Endothelial cell of hepatic sinusoid (primary cell): ENCODE measurements around the gene CRTAP.
"Not testable (repeated sequence)": the region's sequence is repeated elsewhere in the genome, so short reads cannot be mapped to it uniquely, and the experiment has no call there.

Experiments
- in situ Hi-C: cut with HindIII; loops from 2 replicates; pipeline ENCODE4 v1.10.0; 2017; ENCODE audit warnings: low sequenced_read_pairs

Gene CRTAP

DNA sequence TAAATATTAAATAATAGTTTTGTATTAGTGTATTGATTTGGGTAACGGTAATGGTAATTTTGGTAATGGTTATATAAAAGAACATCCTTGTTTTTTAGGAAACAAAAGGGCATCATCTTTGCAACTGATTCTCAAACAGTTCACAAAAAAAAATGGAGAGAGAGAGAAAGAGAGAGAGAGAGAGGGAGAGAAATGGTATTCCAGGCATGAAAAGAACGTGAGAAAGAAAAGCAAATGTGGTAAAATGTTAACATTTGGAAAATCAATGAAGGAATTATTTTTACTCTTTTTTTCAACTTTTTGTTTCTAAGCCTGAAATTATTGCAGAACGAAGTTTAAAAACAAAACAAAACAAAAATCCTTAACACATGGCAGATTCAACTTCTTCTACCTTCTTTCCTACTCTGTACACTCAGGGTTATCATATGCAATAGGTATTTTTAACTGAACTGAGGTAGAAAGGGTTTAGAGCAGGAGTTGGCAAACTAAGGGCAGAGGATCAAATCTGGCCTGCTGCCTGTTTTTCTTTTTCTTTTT, 14.6 kb upstream of the CRTAP start:
- in situ Hi-C loops = no loop called here

DNA sequence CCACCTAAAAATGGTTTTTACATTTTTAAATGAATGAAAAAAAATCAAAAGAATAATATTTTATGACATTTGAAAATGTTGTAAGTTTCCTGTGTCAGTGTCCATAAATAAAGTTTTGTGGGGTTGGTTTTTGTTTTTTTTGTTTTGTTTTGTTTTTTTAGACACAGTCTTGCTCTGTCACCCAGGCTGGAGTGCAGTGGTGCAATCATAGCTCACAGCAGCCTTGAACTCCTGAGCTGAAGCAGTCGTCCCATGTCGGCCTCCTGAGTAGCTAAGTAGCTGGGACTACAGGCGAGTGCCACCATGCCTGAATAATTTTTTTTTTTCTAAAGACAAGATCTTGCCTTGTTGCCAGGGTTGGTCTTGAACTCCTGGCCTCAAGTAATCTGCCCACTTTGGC, 14.1 kb upstream of the CRTAP start:
- in situ Hi-C loops = no loop called here

DNA sequence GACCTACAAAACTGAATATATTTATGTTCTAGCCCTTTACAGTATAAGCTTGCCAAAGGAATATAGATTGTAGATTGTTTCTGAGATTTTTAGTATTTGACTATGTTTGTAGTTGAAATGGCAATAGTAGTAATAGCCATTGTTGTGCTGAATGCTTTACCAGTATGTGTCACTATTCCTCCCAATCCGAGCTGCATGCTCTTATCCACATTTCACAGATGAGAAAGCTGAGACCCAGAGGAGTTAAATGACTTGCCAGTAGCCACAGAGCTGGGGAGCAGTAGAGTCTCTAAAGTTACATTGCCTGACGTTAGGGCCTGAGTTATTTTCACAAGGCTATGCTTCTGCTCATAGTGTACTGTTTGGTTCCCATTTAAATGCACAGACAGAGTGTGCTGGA, 13.6 kb upstream of the CRTAP start:
- in situ Hi-C loops = no loop called here

DNA sequence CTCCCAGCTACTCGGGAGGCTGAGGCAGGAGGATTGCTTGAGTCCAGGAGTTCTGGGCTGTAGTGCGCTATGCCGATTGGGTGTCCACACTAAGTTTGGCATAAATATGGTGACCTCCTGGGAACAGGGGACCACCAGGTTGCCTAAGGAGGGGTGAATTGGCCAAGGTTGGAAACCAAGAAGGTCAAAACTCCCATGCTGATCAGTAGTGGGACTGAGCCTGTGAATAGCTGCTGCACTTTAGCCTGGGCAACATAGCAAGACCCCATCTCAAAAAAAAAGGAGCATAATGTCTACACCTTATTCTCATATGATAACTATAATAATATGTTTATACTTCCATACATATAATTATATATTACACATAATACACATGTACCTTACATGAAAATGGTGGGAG, 10.8 kb upstream of the CRTAP start:
- in situ Hi-C loops = no loop called here

DNA sequence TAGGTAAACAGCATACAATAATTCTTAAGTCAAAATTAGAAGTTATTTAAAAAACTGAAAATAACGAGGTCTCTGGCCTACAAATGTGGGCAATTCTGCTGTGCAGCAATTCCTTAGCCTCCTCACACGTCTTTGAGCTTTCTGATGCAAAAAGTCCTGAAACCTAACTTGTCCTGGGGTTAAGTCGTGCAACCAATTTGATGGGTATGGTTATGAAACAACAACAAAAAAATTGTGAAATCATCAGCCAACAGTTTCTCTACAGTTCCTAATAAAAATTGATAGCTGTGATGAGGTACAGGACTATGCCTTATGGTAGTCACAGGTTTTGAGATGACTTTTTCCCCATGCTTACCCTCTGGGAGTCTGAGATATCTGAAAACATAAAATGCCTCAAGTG, 10.3 kb upstream of the CRTAP start:
- in situ Hi-C loops = no loop called here

DNA sequence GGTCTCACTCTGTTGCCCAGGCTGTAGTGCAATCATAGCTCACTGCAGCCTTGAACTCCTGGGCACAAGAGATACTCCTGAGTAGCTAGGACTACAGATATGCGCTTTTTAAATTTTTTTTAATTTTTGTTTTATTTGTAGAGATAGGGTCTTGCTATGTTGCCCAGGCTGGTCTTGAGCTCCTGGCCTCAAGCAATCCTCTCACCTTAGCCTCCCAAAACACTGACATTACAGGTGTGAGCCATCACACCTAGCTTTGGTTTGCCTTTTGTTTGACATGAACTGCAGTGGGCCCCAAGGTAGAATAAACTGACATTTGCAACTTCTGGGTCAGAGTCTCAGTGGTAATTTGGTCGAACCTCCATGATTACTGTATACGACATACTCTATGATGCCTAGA, 9.0 kb upstream of the CRTAP start:
- in situ Hi-C loops = no loop called here

DNA sequence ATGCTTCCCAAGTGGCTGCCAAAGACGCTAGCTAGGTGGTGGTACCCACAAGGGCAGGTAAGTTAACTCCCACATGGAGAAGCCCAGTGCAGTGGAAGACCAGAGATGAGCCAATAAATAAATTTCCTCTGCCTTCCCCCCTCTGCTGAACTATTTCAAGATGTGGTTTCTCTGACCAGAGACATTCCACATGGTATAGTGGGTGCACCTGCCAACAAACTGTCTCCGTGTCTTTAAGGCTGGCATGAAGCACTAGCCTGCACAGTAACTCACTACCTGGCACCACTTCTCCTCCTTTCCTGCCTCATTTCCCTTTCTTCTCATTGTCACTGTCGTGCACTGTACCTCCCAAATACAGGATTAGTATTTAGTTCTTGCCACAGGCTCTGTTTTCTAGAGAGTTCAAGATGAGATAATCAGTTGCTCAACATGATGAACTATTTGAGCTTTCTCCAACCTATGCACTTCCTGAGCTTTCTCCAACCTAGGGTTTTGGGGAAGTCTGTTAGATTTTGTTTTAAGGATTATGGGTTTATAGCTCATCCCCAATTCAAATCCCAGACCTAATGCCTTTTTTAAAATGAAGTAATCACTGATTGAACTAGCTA, 8.4 kb upstream of the CRTAP start:
- in situ Hi-C loops = no loop called here

DNA sequence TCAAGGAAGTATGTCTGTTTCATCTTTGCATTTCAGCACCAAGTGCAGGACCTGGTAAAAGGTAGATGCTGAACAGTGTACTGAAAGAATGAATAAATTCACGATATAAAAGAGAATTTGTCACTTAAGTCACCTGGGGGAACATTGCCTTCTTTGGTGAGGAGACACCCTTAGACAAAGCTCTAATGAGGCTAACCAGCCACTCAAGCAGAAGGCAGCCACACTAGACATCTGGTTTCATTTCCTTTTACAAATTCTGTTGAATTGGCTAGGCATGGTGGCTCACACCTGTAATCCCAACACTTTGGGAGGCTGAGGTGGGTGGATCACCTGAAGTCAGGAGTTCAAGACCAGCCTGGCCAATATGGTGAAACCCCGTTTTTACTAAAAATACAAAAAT, 7.0 kb upstream of the CRTAP start:
- in situ Hi-C loops = not testable (repeated sequence)

DNA sequence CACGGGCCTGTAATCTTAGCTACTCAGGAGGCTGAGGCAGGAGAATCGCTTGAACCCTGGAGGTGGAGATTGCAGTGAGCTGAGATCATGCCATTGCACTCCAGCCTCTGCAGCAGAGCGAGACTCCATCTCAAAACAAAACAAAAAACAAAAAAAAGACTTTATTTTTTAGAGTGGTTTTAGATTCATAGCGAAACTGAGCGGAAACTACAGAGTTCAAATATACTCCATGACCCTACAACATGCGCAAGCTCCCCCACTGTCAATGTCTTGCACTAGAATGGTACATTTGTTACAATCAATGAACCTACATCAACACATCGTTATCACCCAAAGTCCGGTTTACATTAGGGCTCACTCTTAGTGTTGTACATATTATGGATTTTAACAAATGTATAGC, 2.2 kb upstream of the CRTAP start:
- in situ Hi-C loops = no loop called here

DNA sequence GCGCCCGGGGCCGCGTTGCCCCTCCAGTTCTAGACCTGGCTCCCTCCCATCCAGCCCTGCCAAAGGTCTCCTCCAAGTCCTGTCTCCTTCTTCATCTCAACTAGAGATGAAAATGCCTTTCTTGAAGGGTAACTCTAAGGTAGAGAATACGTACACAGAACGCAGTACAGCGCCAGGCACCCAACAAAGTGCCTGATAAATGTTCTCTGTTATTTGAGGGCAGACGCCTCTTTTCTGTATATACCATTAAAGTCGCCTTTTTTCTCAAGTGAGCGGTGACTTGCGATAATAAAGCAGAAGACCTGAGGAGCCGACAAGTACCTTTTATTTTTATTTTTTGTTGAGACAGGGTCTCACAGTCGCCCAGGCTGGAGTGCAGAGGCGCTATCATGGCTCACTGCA, 809 bp downstream of the CRTAP start:
- in situ Hi-C loops = no loop called here

DNA sequence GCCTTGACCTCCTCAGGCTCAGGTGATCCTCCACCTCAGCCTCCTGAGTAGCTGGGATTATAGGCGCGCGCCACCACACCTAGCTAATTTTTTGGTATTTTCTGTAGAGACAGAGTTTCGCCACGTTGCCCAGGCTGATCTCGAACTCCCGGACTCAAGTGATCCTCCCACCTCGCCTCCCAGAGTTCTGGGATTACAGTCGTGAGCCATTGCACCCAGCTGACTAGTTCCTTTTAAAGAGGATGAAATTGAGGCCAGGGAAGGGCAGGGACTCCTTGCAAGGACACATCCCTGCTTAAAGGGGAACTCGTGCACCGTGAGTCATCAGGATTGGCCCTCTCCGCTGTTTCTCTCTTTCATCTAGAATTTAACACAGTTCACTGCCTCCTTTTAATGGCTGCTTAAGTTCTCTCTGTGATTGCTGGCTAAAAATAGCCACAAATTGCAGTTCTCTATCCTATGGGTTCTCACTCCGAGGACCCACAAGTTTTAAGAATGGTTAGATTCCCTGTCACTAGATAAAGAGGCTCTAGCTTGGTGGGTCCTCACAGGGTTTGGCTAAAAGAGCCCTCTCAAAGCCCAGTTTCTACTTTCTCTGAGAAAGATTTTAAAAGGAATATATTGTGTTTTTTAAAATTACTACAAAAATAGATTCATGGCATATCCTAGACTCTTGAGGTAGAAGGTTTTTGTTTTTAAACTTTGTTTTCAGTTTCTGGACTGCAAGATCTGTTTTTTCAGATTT, 1.4 kb downstream of the CRTAP start:
- in situ Hi-C loops = no loop called here

DNA sequence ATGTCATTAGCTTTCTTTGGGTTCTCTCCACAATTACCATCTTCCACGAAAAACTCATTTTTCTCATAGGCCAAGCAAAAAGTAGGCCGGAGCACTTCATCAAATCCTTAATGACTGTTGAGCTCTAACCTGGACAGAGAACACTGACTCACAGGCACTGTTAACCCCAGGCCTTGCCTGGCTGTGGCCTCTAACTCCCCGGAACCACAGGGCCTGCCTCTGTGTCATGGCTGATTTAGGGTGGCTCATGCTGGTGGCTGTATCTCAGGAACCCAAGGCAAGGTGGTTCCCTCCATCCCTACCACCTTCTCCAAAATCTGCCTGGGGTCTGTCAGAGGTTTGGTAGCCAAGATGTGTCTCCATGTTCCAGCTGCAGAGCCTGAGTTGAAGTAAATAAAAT, 3.6 kb downstream of the CRTAP start:
- in situ Hi-C loops = no loop called here

DNA sequence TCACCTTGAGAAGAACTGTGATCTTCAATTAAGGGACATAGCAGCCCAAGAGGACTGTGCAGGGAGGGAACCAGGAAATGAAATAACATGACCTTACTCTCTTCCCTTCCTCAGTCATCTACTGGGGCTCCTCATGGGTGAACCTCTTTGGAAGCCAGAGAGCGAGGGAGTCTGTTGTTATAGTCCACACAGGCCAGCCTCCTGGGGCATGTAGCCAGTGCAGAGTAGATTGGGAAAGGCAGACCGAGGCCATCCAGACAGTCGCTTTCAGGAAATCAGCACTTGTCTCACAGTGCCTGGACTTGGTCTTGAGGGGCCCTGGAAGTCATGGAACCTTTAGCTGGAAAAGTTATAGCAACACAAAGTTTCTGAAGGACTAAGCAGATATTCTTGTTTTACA, 6.1 kb downstream of the CRTAP start:
- in situ Hi-C loops = no loop called here

DNA sequence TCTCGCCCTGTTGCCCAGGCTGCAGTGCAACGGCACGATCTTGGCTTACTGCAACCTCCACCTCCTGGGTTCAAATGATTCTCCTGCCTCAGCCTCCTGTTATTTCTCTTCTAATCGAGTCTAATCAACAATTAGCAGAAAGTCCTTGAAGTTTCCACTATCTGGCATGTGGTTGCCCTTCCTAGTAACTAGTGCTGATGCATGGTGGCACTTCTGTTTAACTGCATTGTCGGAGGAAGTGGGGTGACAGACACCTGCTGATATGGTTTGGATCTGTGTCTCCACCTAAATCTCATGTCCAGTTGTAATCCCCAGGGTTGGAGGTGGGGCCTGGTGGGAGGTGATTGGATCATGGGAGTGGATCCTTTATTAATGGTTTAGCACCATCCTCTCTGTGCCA, 9.2 kb downstream of the CRTAP start:
- in situ Hi-C loops = no loop called here

DNA sequence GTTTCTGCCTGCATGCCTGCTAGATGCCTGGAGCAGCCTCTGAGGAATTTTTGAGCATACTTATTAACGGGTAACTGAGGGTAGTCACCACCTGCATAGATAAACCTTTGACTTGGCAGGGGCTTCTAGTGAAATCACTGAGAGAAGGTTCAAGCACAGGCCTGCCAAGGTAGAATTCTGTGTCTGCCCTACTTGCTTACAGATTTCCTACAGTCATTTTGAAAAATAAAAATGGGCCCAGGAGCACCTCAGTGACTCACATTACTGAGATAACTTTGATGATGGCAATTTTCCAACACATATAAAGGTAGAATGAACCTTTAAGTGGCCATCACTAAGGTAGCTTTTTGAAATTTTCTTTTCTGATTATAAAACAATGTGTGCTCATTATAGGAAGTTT, 10.8 kb downstream of the CRTAP start:
- in situ Hi-C loops = no loop called here

DNA sequence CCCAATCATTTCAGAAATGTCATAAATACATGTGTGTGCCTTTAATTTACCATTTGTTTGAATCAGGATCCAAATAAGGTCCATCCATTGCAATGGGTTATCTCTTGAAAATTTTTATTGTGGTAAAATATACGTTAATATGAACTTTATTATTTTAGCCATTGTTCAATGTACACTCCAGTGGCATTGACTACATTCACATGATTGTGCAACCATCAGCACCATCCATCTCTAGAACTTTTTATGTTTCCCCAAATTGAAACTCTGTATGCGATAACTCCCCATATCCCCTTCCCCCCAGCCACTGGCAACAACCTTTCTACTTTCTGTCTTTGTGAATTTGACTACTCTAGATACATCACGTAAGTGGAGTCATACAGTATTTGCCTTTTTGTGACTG, 12.0 kb downstream of the CRTAP start:
- in situ Hi-C loops = no loop called here

DNA sequence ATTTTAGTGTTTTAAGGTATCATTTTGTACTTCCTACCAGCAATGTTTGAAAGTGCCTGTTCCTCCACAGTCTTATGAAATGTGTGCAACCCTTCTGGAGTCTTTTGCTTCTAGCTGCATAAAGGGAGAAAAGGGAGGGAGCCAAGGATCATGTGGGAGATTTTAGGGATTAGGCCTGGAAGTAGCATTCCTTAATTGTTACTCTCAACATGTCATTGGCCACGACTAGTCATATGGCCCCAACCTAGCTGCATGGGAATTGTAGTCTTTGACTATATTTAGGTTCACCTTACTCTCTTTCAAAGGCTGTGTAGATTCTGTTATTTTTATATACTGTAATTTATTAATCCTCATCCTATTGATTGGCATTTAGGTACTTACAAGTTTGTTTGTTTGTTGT, 14.9 kb downstream of the CRTAP start:
- in situ Hi-C loops = no loop called here

DNA sequence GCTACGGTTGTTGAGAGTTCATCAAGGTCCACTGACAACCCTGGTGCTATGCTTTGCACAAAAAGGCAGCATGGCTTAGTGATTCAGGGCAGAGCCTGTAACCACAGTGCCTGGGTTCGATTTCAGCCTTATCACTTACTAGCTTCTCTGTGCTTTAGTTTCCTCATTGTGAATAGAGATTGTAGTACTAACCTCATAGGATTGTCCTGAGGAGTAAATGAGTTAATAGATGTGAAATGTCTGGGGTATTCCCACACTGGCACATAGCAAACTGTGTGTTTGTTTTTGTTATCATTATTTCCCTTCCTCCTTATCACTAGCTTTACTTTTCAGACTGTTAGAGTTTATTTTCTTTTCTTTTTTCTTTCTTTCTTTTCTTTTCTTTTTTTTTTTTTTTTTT, 16.3 kb downstream of the CRTAP start:
- in situ Hi-C loops = loop anchor here (10.0 kb wide), 1 partner anchor 225 kb away; no protein-coding TSS in a partner anchor

DNA sequence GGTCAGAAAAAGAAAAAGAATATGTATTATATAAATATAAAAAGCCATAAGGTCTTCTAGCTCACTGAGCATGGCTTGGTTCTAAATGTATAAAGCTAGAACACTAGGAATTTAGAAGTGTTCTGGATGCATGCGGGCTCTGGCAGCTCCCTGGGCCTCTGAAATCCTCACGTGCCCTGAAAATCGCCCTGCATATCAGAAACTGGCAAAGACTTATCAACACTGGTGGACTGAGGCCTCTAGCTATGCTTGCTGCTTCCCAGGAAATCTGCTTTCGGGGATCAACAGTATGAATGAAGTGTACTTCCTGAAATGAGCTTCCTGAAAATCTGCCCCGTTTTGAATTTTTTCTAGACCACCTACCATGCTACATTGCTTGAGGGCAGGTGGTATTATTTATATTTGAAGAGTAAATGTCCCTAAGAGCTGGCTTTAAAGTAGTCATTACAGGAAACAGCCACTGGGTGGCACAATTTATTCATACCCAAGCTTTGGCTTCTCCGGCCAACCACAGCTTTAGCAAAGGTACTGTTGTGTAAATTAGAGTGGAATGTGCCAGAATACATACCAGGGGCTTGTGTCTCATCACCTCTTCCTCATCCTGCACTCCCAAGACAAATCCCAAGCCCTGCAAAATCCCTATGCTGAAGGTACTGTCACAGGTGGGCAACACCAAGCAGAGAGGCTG, 17.7 kb downstream of the CRTAP start:
- in situ Hi-C loops = loop anchor here (10.0 kb wide), 1 partner anchor 223 kb away; no protein-coding TSS in a partner anchor

DNA sequence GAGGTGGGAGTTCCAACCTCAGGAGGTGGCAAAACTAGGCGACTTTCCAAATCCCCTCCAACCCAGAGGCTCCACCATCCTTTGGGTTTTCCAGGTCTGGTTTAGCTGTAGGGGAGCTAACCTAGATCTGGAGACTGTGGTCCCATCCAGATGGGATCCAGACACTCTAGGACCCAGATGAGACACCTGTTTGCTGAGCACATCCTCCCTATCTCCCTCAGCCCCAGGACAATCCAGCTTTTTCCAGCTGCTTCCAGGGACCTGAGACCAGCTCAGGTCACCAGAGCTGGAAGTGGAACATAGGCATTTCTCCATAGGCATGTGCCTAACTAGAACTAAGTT, 18.2 kb downstream of the CRTAP start:
- in situ Hi-C loops = loop anchor here (10.0 kb wide), 1 partner anchor 223 kb away; no protein-coding TSS in a partner anchor

DNA sequence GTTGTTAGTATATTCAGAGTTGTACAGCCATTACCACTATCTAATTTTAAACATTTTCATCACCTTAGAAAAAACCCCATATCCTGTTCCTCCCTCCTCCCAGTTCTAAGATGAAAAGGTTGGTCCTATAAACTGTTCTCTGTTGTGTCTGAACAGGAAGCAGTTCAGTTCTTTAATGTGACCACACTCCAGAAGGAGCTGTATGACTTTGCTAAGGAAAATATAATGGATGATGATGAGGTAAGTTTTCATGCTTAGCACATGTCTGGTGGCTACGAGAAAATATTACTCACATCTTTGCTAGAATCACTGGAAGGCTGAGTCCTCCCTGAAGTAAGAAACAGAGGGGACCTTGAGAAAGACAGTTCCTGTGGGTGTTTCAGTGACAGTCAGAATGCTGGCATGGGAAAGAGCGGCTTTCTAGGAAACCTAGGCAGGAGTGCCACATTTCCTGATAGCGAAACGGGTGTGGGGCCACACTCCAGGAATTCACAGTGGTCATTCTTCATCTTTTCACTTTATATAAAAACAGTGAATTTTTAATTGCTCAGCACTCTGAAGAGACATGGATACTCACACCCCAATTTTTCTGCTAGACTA, 20.3 kb downstream of the CRTAP start:
- in situ Hi-C loops = loop anchor here (10.0 kb wide), 1 partner anchor 221 kb away; no protein-coding TSS in a partner anchor
